Measurements from ENCODE around the gene SIGLEC12.
"Not testable (repeated sequence)": the region's sequence is repeated elsewhere in the genome, so short reads cannot be mapped to it uniquely, and the experiment has no call there.

The SIGLEC12 gene

DNA sequence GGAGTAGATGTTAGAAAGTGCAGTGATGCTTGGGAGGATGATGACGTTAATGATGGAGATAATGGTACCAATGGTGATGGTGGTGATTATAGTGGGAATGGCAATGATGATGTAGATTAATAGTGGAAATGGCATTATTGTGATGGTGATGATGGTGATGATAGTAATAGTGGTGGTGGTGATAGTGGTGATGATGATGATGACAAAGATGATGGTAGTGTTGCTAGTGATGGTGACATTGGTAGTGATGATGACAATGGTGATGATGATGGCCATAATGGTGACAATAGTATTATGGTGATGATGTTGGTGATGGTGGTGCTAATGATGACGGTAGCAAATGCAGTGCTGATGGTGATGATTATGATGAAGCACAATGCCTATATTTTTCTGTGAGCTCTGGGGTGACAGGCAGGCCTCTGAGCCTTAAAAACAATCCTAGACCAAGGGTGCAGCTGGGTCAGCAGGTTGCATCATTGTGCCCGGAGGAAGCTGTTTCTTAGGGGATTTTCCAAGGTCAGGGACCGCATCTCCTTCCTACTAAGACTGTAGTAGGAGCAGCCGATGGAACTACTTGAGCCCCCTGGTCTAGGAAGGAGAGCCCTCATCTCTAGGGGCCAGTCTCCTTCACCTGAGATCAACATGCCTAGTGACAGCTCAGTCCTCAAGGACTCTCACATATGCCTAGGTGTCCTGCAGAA is 15.5 kb downstream of the SIGLEC12 start:
- no peak for DNase-seq (ENCODE audit: low read depth in 2 of 2)

- DNase-seq (ENCODE audit: low read depth in 2 of 2) = peak in 1 of 2 experiments; percentile 11
These were observed 21.0 kb downstream of the SIGLEC12 start for GRCh38 chr19:51480590-51480989.

- DNase-seq (ENCODE audit: low read depth in 2 of 2) = peak in 1 of 2 experiments; percentile 10
These were observed 21.9 kb downstream of the SIGLEC12 start for GRCh38 chr19:51479531-51480331.

GRCh38 chr19:51478381-51479234 is 23.0 kb downstream of the SIGLEC12 start, which contains the start of gene CEACAM18:
TSS of gene CEACAM18 (plus strand) at chr19:51478539.
- DNase-seq (ENCODE audit: low read depth in 2 of 2) = no peak

GRCh38 chr19:51477344-51477743 is 24.3 kb downstream of the SIGLEC12 start:
- no peak for DNase-seq (ENCODE audit: low read depth in 2 of 2)

DNA sequence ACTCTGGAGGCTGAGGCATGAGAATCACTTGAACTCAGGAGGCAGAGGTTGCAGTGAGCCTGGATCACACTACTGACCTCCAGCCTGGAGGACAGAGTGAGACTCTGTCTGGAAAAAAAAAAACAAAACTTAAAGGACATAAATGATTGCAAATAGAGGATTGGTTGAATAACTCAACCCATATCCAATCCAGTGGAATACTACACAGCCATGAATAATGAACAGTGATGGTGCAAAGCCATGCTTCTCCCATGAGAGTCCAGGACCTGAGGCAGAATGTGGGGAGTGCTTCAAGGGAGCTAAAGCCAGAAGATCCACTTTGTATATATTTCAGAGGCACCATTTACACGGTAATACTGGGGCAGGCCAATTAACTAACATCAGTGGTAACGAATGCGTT is 25.4 kb downstream of the SIGLEC12 start:
- DNase-seq (ENCODE audit: low read depth in 2 of 2) = no peak

DNA sequence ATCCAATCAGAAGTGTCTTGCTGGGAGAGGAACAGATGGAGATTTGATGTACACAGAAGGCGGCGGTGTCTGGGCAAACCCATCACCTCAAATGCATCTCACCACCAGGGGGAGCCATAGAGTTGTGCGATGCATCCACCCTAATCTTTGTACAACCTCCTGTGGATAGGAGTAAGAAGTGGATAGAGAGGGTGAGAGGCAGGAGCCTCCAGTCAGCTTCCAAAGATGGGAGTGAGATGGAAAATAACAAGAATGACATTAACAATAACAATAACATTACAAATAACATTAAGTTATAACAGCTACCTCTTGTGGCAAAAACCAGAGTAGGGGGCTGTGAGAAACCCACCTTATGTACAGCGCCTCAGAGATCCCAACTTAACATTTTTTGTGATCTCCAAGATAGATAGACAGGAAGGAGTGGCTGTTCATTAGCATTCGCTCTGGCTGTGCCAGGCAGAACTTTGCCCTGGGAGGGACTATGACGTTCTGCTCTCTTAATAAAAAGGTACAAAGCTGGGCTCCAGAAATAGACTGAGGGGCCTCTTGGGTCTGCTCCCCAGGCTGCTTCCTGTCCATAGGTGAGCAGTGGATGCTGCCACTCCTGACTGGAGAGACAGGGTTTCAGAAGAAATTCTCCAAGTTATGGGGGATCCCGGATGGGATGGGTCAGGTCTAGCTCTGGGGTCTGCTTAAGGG is 28.4 kb downstream of the SIGLEC12 start:
- peak; percentile 72 to 90 for DNase-seq (ENCODE audit: low read depth in 2 of 2)

- no peak for DNase-seq (ENCODE audit: low read depth in 2 of 2)
These were observed 29.0 kb downstream of the SIGLEC12 start for GRCh38 chr19:51472607-51473006.

DNA sequence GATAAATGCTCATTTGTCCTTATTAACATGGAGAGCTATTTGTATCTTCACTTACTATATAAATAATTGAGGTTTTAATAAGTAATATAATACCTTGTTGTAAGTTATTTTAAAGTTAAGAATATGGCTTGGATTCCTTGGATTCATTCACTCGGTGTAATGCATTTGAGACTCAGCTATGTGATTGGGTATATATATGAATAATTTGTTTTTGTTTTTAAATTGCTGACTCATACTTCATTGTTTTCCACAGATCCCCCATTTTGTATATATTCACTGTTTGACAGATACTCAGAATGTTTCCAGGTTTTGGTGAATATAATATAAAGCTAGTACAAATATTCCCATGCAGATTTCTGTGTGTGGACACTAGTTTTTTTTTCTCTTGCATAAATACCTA is 30.1 kb downstream of the SIGLEC12 start:
- DNase-seq (ENCODE audit: low read depth in 2 of 2) = no peak

DNA sequence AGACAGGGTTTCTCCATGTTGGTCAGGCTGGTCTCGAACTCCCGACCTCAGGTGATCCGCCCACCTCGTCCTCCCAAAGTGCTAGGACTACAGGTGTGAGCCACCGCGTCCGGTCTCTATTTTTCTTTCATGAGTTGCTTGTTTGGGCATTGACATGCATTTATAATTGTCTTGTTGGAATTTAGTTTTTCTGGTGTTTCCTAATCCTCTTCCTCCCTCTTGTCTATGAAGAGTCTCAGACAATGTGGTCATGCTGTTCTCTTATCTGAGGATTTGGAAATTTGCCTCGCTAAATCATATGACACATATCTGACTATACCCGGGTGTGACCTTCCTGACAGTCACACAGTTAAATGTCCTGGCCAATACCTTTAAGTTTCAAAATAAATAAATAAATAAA is 30.6 kb downstream of the SIGLEC12 start:
- DNase-seq (ENCODE audit: low read depth in 2 of 2) = no peak

GRCh38 chr19:51469629-51470028 is 32.0 kb downstream of the SIGLEC12 start:
- no peak for DNase-seq (ENCODE audit: low read depth in 2 of 2)

- no peak for DNase-seq (ENCODE audit: low read depth in 2 of 2)
These were observed 32.4 kb downstream of the SIGLEC12 start for GRCh38 chr19:51469162-51469561.

- DNase-seq (ENCODE audit: low read depth in 2 of 2) = no peak
These were observed 33.1 kb downstream of the SIGLEC12 start for GRCh38 chr19:51468545-51468920.

DNA sequence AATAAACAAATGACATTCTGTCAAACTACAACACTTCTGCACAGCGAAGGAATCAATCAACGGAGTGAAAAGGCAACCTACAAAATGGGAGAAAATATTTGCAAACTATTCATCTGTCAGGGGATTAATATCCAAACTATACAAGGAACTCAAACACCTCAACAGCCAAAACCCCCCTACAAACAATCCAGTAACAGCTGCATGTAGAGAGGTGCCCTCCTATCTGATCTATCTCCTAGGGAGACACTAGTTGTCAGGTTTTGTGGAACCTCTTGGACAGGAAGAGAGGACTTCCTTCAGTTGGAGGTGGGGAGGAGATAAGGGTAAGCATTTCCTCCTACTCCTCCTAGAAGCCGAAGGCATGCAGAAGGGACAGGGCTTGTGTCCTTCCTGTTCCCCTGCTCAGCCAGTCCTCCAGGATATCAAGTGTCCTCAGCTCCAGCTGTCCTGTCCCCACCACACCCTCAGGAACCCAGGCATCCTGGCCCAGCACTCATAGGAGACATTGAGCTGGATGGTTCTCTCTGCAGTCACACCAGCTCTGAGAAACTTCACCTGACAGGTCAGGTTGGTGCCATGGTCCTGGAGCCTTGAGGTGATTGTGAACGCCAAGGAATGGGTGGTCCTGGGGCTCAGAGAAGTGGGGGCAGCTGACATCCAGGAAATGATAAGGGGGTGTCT is 33.6 kb downstream of the SIGLEC12 start:
- no peak for DNase-seq (ENCODE audit: low read depth in 2 of 2)

DNA sequence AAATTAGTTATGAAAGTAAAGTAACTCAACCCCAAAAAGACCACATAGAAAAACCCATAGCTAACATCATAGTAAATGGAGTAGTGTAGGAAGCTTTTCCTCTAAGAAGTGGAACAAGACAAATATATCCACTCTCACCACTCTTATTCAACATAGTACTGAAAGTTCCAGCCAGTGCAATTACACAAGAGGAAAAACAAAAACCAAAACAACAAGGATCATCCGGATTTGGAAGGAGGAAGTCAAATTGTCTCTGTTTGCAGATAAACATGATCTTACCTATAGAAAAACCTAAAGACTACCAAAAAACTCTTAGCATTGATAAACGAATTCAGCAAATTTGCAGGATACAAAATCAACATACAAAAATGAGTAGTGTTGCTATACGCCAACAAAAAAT is 34.9 kb downstream of the SIGLEC12 start:
- no peak for DNase-seq (ENCODE audit: low read depth in 2 of 2)

DNA sequence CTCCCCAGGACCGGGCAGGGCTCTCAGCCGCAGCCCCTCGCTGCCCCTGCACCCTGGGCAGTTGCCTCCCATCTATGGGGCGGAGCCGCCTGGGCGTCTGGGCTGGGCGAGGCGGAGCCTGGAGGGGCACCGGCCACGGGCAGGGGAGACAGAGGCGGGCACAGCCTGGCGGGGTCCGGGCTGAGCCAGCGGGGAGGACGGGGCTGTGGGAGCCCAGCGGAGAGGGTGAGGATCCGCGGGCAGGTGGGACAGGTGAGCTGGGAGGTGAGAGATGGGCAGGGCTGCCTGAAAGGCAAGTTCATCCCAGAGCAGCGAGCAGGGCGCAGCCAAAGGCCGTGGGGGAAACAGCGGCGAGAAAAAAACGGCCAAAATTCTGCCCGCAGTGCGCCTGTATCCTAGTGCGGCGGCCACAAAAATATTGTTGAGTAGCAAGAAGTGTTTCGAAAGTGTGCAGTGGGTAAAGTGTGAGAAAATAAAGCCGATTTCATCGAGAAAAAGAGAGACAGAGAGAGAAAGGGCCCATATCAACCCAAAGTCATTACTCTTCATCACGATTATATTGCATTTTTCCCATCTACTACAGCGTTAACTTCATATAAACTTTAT is 37.5 kb downstream of the SIGLEC12 start:
- not testable (repeated sequence) for DNase-seq (ENCODE audit: low read depth in 2 of 2)

DNA sequence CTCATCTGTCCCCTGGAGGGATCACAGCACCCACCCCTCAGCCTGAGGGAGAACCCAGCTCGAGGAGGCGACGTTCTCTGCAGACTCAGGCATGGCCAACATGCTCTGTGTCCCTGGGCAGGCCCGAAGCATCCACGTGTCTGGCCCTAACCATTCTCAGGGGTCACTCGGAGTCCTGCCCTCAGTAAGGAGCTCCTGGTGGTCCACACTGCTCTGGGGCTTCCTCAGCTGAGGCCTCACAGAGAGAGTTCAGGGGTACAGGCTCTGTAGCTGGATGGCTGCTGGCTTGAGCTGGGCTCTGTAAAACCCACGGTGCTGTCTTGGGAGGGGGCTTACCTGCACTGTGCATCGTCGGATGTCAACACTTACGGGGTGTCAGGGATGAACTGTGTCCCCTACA is 38.9 kb downstream of the SIGLEC12 start:
- DNase-seq (ENCODE audit: low read depth in 2 of 2) = no peak

- DNase-seq (ENCODE audit: low read depth in 2 of 2) = no peak
These were observed 39.3 kb downstream of the SIGLEC12 start for GRCh38 chr19:51462276-51462675.

DNA sequence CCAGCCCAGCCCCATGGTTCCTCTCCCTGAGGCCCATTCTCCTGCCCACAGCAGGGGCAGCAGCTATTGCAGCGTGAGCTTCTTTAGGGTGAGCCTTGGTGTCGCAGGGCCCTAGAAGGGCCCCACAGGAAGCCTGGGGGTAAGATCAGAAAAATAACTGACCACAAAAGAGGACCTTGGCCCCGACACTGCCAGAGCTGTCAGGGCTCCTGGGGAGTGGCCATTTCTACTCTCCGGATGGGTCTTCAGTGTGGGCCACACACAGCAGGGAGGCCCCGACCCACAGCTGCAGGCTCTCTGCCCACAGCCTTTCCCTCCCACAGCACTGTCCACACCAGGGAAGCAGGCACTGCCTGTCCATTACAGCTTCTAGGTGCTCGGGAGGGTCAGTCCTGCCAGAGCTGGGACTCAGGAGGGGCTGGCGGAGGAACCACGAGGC is 39.9 kb downstream of the SIGLEC12 start:
- no peak for DNase-seq (ENCODE audit: low read depth in 2 of 2)

GRCh38 chr19:51460164-51460992 is 41.2 kb downstream of the SIGLEC12 start:
- DNase-seq (ENCODE audit: low read depth in 2 of 2) = no peak

Measured in stimulated activated CD4-positive, alpha-beta T cell treated with anti-CD3 and anti-CD28 coated beads, Interleukin-12 subunit alpha, Interleukin-12 subunit beta, amount 100 ng/mL, for 24 hours (primary cell).